ENCODE results near the gene PHC2.
A peak's percentile ranks its signal among the peaks of the same experiment; 100 is the strongest.

The PHC2 gene

GRCh38 chr1:33346927-33347649, 83.8 kb downstream of the PHC2 start:
- DNase-seq = peak; percentile 31

GRCh38 chr1:33346533-33346926, 84.4 kb downstream of the PHC2 start:
- DNase-seq = no peak

- DNase-seq = no peak
Measured at GRCh38 chr1:33344896-33345560, 85.9 kb downstream of the PHC2 start.

GRCh38 chr1:33343539-33343938, 87.4 kb downstream of the PHC2 start:
- DNase-seq = no peak

- peak; percentile 90 for DNase-seq
Measured at GRCh38 chr1:33342041-33342723, 88.7 kb downstream of the PHC2 start.

GRCh38 chr1:33341190-33341589, 89.7 kb downstream of the PHC2 start:
- DNase-seq = no peak

- no peak for DNase-seq
Measured at GRCh38 chr1:33339413-33339812, 91.5 kb downstream of the PHC2 start.

- DNase-seq = no peak
Measured at GRCh38 chr1:33338440-33339211, 92.3 kb downstream of the PHC2 start.

GRCh38 chr1:33338048-33338439, 92.9 kb downstream of the PHC2 start:
- no peak for DNase-seq

GRCh38 chr1:33337441-33337840, 93.5 kb downstream of the PHC2 start:
- no peak for DNase-seq

GRCh38 chr1:33336580-33336979, 94.3 kb downstream of the PHC2 start:
- no peak for DNase-seq

- no peak for DNase-seq
Measured at GRCh38 chr1:33335020-33335419, 95.9 kb downstream of the PHC2 start.

- DNase-seq = no peak
Measured at GRCh38 chr1:33334081-33334552, 96.8 kb downstream of the PHC2 start.

- no peak for DNase-seq
Measured at GRCh38 chr1:33332881-33333280, 98.0 kb downstream of the PHC2 start.

GRCh38 chr1:33332357-33332789, 98.5 kb downstream of the PHC2 start:
- no peak for DNase-seq

- DNase-seq = no peak
Measured at GRCh38 chr1:33331444-33332356, 99.2 kb downstream of the PHC2 start.

GRCh38 chr1:33330906-33331305, 100.0 kb downstream of the PHC2 start:
- DNase-seq = no peak

GRCh38 chr1:33330361-33330890, 100.5 kb downstream of the PHC2 start:
- DNase-seq = no peak

GRCh38 chr1:33329600-33330305, 101.1 kb downstream of the PHC2 start:
- DNase-seq = no peak

GRCh38 chr1:33328817-33329216, 102.1 kb downstream of the PHC2 start:
- no peak for DNase-seq

Measured in NCI-H2029 (cell line).